Thoracic aorta (tissue), 2 donors: ENCODE measurements around the gene PDE7B. TPM values are rescaled to one million over a fixed set of nuclear protein-coding genes. Genes with fewer than 3 reads are reported as not detected.

Source experiments
- ATAC-seq: fragments of 150-250 bp; one replicate; pipeline ENCODE4 v1.8.0; 2017; ENCODE audit warnings: low read depth; ENCODE audit not compliant: insufficient number of reproducible peaks, low FRiP score
- DNase-seq: peaks from one replicate; pipeline ENCODE4 v3.0.0-alpha.2; 2020; ENCODE audit warnings: low spot score
- H3K27ac ChIP-seq, 2 donors: fragments of 200-600 bp; sonication (generic); 1 replicate in 1 of 2; 2 replicates in 1 of 2; pipeline ENCODE4 v1.5.1; 2016; ENCODE audit warnings: mild to moderate bottlenecking in 2 of 2, moderate library complexity in 2 of 2
- H3K27me3 ChIP-seq: fragments of 200-600 bp; sonication (generic); replicated peaks from 2 replicates; pipeline ENCODE4 v1.6.0; 2016; ENCODE audit warnings: mild to moderate bottlenecking; ENCODE audit not compliant: insufficient read depth
- H3K36me3 ChIP-seq: fragments of 200-600 bp; sonication (generic); one replicate; pipeline ENCODE4 v1.5.1; 2016
- H3K4me1 ChIP-seq, 2 donors: fragments of 200-600 bp; sonication (generic); 1 replicate in 1 of 2; 2 replicates in 1 of 2; pipeline versions ENCODE4 v1.5.1 to v1.6.0; 2016; ENCODE audit warnings: low read depth in 2 of 2, mild to moderate bottlenecking in 1 of 2; ENCODE audit not compliant: control insufficient read depth in 1 of 2
- H3K4me3 ChIP-seq: fragments of 200-600 bp; sonication (generic); 2 replicates; pipeline ENCODE4 v1.5.1; 2016; ENCODE audit warnings: mild to moderate bottlenecking
- H3K9me3 ChIP-seq: fragments of 200-600 bp; sonication (generic); 2 replicates; pipeline ENCODE4 v1.5.1; 2016
- total RNA-seq, 2 donors: library from RNA; depleted of rRNA; stranded (reverse); fragments of >200 nt; gene quantifications; one replicate each; pipeline versions ENCODE4 v1.1.0 to v1.2.3, GENCODE V29; 2016
- TF ChIP-seq, protein P1 (sequence below): fragments of 200-600 bp; sonication (generic); IDR thresholded peaks from one replicate; pipeline ENCODE4 v1.5.1; 2019; ENCODE audit warnings: antibody characterized with exemption

PDE7B gene
- total RNA-seq, 2 donors from 2014 or later = 2.6 to 13.2 TPM

DNA sequence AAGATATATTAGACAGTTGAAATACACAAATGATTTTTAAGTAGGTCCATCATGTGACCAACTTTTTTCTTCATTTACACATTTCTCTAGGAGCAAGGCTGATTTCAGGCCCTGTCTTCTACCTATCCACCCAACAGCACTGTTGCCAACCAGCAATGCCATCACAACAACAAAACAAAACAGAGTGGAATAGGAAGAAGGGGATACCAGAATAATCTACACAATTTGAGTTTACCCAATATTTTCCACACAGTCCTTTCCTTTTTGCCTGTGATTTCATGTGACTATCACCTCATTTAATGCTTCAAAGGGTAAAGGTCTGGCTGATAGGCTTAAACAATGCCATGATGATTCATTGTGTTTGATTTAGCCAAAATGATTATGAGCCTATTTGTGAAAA lies 303.7 kb downstream of the PDE7B start:
- Histone ChIP-seq H3K27ac (no peak overlapping the region), H3K9me3 (no peaks in the 10 kb centered on the region), H3K36me3 (no peaks in the 10 kb centered on the region), H3K4me1 (no peaks in the 10 kb centered on the region), H3K27me3 (no peaks in the 10 kb centered on the region), H3K4me3 (no peak overlapping the region)
- DNase-seq (no peak), ATAC-seq (no peak)
- TF ChIP-seq, protein P1, sequence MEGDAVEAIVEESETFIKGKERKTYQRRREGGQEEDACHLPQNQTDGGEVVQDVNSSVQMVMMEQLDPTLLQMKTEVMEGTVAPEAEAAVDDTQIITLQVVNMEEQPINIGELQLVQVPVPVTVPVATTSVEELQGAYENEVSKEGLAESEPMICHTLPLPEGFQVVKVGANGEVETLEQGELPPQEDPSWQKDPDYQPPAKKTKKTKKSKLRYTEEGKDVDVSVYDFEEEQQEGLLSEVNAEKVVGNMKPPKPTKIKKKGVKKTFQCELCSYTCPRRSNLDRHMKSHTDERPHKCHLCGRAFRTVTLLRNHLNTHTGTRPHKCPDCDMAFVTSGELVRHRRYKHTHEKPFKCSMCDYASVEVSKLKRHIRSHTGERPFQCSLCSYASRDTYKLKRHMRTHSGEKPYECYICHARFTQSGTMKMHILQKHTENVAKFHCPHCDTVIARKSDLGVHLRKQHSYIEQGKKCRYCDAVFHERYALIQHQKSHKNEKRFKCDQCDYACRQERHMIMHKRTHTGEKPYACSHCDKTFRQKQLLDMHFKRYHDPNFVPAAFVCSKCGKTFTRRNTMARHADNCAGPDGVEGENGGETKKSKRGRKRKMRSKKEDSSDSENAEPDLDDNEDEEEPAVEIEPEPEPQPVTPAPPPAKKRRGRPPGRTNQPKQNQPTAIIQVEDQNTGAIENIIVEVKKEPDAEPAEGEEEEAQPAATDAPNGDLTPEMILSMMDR = no peak

DNA sequence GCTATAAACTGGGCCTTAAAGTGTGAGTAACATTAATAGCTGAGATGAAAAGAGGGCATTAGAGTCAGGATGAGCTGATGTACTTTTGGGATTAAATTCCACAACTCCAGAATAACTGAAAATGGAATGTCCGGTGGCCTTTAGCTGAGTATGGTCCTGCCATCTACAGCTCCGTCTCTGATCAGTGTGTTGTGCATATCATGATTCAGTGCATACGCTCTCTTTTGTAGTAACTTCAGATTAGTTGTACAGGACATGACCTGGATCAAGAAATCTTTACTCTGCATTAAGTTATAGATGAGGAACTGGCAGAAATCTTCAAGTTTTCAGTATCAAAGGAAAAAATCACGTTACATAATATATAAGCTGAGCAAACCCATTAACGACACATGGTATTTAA lies 306.2 kb downstream of the PDE7B start:
- Histone ChIP-seq H3K36me3 (no peaks in the 10 kb centered on the region), H3K4me1 (no peaks in the 10 kb centered on the region), H3K27ac (no peak overlapping the region), H3K9me3 (no peaks in the 10 kb centered on the region), H3K27me3 (no peaks in the 10 kb centered on the region), H3K4me3 (no peak overlapping the region)
- no peak for ATAC-seq
- no peak for DNase-seq
- TF ChIP-seq, protein P1 = no peak

DNA sequence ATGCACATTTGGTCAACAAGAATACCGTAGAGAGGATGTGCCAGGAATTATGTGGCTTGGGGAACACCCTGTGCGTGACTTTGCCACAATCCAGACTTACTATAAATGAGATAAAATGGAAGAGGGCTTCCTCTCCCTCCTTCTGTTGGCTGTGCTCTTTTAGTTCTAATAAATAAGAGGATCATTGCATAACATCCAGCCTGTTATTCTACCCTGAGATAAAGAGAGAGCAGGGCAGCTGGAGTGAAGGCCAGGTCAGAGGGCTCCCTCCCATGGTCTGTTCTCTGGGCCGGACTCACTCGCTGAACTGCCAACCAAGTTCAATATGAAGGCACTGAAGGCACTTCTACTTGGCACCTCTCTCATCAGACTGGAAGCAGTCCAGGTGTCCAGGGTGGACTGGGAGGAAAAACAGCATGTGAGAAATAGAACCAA lies 306.9 kb downstream of the PDE7B start:
- Histone ChIP-seq H3K9me3 (no peaks in the 10 kb centered on the region), H3K27me3 (no peaks in the 10 kb centered on the region), H3K36me3 (no peaks in the 10 kb centered on the region), H3K4me3 (no peak overlapping the region), H3K27ac (no peak overlapping the region), H3K4me1 (no peaks in the 10 kb centered on the region)
- ATAC-seq (no peak), DNase-seq (no peak)
- TF ChIP-seq, protein P1 = no peak

DNA sequence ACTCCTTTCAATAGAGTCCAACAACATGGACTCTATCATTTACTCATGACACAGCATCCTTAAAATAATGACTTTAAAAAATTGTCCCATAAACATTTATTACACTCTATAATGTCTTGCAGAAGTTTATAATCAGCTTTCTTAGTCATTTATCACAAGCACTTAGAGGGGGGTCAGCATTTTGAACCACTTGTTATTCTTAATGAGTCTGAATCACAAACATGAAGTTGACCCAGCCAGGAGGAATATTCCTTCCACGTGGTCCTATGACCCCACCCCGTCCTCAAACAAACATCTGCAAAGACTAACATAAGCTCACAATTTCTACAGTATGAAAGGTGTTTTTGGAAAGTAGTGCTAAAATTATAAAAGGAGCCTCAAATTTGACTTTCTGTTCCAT lies 307.5 kb downstream of the PDE7B start:
- TF ChIP-seq, protein P1 = no peak
- Histone ChIP-seq H3K36me3 (no peaks in the 10 kb centered on the region), H3K4me3 (no peak overlapping the region), H3K9me3 (no peaks in the 10 kb centered on the region), H3K27me3 (no peaks in the 10 kb centered on the region), H3K4me1 (no peaks in the 10 kb centered on the region), H3K27ac (no peak overlapping the region)
- no peak for DNase-seq
- ATAC-seq = no peak

DNA sequence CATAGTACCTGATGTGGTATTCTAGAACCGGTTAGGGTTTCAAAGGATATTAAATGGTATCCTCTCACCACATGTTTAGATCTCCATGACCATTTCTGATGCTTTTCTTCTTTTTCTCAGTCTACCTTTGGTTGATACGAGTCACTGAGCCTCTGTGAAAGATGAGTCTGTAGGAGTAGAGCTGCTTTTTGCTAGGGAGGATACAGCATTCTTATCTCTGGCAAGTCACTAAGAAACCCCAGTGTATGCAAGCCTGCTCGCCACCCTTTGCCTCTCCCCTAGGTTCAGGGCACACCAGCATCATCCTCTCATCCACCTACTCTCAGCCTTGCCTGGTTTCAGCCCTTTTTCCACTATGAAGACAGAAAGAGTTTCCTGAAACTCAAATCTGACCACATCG lies 308.7 kb downstream of the PDE7B start:
- TF ChIP-seq, protein P1 = no peak

More for the DNA sequence above, 308.7 kb downstream of the PDE7B start:
- no peak for DNase-seq
- Histone ChIP-seq H3K27me3 (no peaks in the 10 kb centered on the region), H3K27ac (no peak overlapping the region), H3K9me3 (no peaks in the 10 kb centered on the region), H3K36me3 (no peaks in the 10 kb centered on the region), H3K4me1 (no peaks in the 10 kb centered on the region), H3K4me3 (no peak overlapping the region)
- ATAC-seq = no peak
